Measurements from ENCODE around the gene SRRM5.

- TF ChIP-seq, protein P1, sequence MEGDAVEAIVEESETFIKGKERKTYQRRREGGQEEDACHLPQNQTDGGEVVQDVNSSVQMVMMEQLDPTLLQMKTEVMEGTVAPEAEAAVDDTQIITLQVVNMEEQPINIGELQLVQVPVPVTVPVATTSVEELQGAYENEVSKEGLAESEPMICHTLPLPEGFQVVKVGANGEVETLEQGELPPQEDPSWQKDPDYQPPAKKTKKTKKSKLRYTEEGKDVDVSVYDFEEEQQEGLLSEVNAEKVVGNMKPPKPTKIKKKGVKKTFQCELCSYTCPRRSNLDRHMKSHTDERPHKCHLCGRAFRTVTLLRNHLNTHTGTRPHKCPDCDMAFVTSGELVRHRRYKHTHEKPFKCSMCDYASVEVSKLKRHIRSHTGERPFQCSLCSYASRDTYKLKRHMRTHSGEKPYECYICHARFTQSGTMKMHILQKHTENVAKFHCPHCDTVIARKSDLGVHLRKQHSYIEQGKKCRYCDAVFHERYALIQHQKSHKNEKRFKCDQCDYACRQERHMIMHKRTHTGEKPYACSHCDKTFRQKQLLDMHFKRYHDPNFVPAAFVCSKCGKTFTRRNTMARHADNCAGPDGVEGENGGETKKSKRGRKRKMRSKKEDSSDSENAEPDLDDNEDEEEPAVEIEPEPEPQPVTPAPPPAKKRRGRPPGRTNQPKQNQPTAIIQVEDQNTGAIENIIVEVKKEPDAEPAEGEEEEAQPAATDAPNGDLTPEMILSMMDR (IDR thresholded peaks at IDR 0.05) = no peak
- no peak for TF ChIP-seq POLR2A (IDR thresholded peaks at IDR 0.05)
Observed at GRCh38 chr19:43611788-43612187, at the start of gene SRRM5.
